ENCODE measurements around the gene HOXC12.

The HOXC12 gene

DNA sequence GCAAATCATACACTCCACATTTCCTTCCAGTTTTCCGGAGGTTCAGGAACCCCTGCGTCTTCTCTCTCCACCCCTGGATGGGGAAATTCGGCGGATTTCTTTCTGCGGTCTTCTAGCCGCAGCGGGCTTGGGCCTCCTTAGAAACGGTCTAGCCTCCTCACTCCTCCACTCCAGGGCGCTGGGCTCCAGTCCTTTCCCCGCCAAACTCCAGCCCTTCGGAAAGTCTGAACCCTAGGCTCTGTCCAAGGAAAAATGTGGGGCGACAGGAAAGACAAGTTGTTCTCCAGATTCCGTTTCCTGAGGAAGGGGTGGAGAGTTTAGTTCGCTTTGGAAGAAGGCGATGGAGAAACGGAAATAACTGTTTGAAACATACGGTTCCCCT is 28.9 kb downstream of the HOXC12 start:
- no peak for DNase-seq (ENCODE audit: low read depth, low spot score)

DNA sequence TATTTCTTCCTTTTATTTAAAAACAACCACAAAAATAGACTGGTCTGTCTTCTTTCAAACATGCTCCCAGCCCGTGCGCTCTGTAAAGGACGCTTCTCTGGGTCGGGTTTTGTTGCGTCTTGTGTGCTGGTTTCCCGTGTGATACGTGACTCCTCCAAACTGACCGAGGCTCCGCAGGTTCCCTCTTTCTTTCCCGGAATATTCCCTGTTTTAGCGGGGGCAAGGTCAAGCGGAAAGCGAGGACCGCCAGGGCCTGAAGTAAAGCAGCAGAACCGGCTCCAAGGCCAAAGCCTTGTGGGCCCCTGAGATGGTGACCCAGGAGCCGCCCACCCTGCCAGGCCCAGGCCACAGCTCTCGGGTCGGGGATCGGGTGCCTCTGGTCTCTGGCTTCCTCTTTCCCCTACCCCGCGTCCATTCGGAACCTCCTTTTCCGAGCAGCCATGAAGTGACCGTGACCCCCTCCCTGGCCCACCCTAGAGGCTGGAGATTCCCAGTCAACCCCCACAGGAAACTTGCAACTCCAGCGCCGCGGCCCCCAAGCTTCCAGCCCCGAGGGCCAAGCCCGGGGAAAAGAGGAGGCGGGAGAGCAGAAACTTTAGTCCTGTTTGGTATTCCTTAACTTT is 29.4 kb downstream of the HOXC12 start:
- DNase-seq (ENCODE audit: low read depth, low spot score) = no peak

DNA sequence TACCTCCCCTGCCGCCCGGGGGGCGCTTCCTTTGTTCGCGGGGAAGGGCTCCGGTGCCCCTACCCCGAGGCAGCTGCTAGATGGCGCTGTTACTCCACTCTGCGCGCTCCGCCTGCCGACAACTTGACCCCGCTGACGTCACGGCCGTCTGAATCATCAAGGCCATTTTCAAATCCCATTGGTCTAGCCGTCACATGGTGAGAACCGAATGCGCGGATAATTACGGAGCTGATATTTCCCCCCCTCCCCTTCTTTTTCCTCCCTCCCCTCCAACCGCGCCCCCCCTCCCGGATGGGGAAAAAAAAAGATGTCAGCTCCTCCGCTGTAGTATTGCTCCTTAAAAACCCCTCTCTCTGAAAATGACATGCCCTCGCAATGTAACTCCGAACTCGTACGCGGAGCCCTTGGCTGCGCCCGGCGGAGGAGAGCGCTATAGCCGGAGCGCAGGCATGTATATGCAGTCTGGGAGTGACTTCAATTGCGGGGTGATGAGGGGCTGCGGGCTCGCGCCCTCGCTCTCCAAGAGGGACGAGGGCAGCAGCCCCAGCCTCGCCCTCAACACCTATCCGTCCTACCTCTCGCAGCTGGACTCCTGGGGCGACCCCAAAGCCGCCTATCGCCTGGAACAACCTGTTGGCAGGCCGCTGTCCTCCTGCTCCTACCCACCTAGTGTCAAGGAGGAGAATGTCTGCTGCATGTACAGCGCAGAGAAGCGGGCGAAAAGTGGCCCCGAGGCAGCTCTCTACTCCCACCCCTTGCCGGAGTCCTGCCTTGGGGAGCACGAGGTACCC is 30.4 kb downstream of the HOXC12 start, which contains the start of gene HOXC10:
Gene HOXC10 (plus strand): TSS at position 246 of the 791 bp plus-strand sequence. CDS start 114 bp downstream, at position 360.
- DNase-seq (ENCODE audit: low read depth, low spot score) = no peak

DNA sequence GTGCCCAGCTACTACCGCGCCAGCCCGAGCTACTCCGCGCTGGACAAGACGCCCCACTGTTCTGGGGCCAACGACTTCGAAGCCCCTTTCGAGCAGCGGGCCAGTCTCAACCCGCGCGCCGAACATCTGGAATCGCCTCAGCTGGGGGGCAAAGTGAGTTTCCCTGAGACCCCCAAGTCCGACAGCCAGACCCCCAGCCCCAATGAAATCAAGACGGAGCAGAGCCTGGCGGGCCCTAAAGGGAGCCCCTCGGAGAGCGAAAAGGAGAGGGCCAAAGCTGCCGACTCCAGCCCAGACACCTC is 30.9 kb downstream of the HOXC12 start:
- DNase-seq (ENCODE audit: low read depth, low spot score) = no peak

DNA sequence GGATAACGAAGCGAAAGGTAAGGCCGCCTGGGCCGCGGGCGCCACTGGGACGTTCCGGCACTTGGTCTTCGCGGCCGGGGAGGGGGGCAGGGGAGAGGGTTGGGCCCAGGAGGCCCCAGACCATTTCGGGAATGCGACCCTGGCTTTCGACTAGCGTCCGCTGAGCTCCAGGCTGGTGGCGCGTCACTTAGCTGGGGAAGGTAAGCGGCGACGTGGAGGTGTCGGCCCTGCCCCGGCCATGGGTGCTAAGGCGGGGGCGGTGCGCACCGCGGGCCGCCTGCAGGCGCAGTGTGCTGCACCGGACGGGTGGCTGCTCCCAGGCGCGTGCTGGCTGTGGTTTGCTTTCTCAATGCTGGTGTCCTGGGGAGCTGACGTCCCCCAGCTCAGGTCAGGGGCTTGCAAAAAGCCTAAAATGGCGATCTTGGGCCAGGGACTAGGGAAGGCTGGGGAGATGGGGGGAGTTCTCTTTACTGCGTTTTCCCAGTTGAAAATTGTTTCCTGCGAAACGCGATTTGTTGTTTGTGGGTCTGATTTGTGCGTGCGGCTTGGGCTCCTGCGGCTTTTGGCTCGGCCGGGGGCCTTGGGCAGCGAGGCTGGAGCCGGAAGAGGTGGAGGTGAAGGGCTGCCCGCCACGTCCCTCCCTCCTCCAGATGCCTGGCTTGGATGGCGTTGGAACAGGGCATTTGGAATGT is 31.4 kb downstream of the HOXC12 start:
- DNase-seq (ENCODE audit: low read depth, low spot score) = no peak

DNA sequence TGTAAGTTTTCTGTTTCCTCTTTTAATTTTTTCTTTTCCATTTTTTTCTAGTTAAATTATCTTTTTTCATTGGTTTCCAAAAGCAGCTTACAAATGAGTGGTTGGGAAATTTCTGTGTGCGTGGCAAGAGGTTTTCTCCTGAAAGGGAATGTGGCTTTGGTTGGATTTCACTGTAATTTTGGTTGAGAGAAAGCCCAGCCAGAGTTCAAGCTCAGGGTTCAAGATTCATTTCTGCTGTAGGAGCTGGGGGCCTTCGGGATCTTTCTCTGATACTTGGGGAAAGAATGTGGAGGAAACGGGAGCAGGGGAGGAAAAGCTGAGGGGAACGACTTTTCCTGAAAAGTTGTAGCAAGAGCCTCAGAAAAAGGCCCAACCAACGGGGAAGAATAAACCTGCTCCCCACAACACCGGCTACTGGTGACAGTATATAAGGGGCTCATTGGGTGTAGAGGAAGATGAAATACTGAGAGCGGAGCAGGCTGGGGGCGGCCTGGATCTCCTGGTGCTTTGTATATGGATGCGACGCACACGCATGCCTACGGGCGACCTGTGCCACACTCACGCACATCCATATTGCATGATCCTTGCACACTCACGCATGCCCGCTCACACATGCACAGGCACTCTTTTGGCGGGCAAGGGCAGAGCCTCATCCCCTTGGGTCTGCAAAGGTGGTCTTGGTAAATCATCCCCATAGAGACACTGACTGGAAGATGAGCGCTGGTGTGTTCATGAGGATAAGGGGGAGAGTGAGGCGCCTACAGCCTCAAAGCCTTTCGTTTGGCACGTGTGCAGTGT is 32.2 kb downstream of the HOXC12 start:
- no peak for DNase-seq (ENCODE audit: low read depth, low spot score)

DNA sequence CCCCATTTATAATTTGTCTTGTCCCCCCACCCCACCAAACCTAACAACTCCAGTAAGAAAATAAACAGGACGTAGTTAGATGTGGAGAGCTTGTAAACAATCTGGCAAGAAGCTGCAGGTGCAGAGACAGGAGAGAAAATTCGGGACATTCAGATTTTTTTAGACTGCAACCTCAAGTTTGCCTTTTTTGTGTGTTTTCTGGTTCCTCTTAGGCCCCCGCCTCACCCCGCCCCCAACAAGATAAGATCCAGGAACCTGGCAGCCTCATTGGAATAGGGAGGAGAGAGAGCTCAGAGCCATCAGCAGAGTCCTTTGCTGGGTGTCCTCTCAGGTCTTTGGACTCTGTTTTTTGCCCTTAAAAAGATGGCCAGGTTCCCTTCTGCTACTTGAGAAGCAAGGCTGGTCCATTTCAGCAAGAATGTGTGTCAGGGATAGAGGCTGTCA is 33.1 kb downstream of the HOXC12 start:
- DNase-seq (ENCODE audit: low read depth, low spot score) = no peak

DNA sequence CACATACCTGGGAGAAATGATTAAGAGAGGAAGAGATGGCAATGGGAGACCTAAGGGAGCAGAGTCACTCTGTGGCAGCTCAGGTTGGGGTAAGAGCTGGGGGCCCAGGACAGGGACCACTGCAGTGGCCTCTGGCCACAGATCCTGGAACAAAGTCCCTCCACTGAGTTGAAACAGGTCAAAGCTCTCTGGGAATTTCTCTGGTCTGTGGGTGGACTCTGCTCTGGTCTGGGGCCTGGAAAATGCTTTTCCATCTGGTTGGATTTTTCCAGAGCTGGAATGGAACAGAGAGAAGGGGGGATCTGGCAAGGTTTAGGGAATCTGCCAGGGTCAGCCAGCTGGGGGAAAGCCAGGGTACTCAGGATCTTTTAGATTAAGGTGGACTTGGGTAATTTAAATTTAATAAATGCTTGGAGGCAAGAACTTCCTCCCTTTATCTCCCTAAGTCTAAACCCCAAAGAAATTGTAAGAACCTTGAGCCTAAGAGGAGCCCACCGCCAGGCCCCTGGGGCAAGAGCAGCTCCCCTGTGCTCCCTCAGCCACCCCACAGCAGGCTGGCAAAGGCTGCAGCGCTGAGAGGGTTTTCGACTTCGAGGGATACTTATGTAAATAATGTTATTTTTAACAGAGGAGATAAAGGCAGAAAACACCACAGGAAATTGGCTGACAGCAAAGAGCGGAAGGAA is 34.0 kb downstream of the HOXC12 start:
- no peak for DNase-seq (ENCODE audit: low read depth, low spot score)

DNA sequence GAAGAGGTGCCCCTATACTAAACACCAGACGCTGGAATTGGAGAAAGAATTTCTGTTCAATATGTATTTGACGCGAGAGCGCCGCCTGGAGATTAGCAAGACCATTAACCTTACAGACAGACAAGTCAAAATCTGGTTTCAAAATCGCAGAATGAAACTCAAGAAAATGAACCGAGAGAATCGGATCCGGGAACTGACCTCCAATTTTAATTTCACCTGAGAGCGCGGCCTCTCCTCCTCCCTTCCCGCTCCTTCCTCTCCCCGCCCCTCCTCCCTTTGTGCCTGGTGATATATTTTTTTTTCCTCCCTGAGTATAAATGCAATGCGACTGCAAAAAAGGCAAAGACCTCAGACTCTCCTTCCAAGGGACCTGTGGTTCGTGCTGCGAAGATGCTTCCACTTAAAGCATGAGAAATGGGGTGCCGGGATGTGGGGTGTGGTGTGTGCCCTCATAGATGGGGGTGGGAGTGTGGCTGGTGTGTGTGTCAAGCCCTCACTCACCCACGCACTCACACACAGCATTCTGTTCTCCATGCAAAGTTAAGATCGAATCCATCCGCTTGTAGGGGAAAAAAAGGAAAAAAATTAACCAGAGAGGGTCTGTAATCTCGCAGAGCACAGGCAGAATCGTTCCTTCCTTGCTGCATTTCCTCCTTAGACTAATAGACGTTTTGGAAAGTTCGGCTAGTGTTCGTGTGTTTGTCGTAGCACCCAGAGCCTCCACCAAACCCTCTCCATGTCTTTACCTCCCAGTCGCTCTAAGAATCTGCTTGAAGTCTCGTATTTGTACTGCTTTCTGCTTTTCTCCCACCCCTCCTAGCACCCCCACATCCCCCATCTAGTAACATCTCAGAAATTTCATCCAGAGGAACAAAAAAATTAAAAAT is 34.8 kb downstream of the HOXC12 start:
- no peak for DNase-seq (ENCODE audit: low read depth, low spot score)

DNA sequence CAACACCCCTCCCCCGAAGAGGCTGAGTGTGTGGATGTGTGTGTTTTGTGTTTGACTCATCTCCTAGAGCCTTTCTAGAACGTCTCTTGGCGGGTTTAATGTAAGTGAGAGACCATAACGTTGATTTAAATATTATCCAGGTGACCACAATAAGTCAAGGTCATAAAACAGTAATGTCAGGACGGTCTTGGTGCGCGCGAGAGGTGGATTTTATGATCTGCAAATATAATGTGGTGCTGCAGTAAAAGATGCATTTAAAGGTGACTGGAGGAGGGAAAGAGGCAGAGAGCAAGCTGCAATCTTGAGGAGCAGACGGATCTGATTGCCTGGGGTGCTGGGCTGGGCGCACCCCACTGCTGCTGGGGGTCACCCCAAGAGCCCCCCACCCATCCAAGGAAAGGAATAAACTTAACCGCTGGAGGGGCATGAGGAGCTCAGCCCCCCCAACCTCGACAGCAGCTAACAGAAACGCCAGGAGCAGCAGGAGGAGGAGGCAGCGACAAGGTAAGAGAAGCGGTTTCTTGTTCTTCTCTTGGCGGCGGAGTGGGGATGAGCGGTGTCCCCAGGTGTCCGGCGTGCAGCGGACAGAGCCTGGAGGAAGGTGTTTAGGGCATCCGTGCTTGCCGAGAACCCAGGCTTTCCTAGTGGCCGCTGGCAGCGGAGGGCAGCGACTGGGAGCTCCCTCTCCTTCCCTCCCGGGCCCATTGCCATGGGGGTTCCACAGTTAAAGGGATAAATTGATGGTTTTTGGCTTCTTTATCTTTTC is 35.8 kb downstream of the HOXC12 start:
- DNase-seq (ENCODE audit: low read depth, low spot score) = no peak

DNA sequence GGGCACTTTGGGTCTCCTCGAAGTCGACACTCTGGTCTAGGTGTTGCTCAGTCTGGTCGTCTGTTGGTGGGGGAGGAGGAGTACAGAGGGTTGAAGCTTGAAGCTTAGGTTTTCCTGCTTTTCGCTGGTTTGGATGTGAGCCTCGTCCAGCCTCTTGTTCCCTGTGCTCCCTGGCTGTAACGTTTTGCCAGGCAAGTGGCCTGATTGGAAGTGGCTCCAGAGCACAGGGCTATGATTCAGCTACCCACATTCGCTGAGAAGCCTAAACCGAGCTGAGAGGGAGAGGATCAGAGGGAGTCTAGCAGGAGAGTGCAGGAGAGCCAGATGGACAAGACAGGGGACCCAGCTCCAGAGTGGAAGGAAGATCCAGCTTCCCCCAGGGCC is 36.4 kb downstream of the HOXC12 start:
- DNase-seq (ENCODE audit: low read depth, low spot score) = no peak

DNA sequence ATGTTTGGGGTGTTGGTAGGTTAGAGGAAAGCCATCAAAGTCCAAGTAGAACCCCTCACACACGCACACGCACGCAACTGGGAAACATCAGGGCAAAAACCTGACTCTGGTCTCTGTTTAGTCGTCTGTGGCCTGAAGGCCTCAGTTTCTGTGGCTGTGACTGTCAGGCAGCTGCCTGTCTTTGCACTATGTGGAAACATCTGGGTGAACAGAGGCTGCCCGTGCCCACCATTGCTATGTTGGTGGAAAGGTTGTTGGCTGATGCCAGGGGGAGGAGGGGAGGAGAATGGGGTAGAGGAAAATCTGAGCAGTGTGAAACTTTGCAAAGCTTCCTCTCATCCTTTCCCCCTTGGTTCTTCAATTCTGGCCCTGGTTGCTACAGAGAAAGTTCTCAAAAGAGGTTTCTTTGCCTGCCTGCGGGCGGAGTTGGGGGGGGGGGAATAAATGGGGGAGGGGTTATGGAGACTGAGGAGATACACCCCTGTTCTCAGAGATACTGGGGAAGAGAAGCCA is 37.7 kb downstream of the HOXC12 start:
- DNase-seq (ENCODE audit: low read depth, low spot score) = no peak

DNA sequence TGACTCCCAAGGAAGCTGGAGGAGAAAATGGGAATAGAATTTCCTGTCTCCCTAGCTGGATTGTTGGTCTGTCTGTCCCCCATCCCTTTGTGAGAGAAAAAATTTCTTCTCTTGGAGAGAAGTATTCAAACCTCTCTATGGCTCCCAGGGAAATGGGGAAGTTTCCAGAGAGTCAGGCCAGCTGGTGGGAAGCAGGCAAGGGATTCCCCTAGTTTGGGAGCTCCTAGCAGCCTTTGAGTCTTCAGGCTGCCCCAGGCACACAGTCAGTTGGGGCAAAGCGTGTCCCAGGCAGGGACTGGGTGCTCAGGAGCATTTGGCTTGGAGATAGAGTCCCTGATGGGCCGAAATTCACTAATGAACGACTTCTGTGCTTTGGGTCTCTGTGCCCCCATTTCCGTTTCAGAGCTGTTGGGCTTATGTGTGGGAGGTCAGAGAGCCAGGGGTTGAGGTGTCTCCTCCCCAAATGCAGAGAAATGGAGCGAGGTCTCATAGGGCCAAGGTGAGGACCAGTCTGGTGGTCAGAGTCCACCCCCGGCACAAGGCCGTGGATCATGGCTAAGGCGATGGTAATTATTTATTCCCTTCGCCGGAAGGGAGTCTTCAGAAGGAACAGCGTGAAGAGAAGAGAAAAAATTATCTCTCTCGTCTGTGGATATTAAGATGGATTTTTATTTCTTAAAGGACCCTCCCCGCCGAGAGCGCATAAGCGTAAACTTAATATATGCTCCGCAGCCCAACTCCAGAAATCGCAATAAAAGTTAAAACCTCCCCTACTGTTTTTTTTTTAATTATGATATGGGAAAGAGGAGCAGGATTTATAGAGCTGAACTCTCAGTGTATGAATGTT is 38.7 kb downstream of the HOXC12 start:
- DNase-seq (ENCODE audit: low read depth, low spot score) = no peak

DNA sequence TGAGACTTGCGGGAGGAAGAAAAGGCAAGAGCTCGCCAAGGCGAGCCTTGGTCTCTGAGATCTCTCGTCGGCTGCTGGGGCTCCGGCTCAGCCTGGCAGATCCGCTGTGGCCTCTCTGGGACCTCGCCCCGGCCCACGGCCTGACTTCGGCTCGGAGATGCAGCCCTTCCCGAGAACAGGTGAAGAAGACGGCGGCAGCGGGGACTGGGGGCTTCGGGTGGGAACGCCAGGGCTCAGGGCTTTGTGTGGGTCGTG is 39.2 kb downstream of the HOXC12 start:
- no peak for DNase-seq (ENCODE audit: low read depth, low spot score)

DNA sequence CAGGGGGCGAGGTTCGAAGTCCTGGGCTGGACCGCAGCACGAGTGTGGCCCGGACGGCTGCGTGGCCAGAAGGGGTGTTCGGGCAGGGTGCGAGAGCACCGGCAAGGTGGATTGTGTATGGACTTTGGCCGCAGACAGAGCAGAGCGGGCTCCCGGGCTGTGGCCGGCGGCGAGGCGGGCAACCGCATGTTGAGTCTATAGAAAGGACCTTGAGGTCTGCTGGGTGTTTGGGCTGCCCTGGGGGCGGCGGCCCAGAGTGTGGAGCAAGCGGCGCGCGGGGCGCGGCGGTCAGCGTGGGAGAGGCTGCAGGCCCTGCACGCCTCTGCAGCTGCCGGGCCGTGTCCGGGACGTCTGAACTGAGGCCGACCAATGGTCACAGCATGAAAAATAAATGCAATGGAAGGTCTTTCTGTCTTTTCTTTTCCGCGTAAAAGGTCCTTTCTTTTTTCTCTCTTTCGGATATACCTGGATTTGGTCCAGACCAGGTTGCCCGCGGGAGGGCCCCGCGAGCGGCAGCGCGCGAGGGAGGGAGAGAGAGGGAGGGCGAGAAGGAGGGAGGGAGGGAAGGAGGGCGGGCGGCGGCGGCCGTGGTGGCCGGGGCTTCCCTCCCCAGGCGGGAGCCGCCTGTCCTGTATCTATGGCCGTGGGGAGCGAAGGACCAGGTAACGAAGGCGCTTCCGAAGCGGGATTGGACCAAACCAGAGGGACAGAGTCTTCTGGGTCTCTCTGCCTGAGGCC is 39.7 kb downstream of the HOXC12 start:
- no peak for DNase-seq (ENCODE audit: low read depth, low spot score)

DNA sequence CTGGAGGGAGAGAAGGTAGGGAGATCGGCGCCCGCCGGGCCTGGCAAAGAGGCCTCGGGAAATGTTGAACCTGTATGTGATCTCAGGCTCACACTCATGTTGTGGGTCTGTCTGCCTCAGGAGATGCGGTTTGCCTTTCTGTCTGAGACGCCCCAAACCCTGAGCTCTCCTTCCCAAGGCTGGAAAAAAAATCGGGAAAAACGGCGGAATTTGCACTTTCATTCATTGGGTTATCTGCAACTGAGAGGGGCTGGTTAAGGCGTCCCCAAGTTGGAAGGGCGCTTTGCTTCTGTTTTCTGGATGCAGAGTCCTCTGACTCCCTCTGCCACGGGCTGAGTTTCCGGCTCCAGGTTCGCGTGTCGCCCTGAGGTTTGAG is 40.3 kb downstream of the HOXC12 start:
- DNase-seq (ENCODE audit: low read depth, low spot score) = no peak

DNA sequence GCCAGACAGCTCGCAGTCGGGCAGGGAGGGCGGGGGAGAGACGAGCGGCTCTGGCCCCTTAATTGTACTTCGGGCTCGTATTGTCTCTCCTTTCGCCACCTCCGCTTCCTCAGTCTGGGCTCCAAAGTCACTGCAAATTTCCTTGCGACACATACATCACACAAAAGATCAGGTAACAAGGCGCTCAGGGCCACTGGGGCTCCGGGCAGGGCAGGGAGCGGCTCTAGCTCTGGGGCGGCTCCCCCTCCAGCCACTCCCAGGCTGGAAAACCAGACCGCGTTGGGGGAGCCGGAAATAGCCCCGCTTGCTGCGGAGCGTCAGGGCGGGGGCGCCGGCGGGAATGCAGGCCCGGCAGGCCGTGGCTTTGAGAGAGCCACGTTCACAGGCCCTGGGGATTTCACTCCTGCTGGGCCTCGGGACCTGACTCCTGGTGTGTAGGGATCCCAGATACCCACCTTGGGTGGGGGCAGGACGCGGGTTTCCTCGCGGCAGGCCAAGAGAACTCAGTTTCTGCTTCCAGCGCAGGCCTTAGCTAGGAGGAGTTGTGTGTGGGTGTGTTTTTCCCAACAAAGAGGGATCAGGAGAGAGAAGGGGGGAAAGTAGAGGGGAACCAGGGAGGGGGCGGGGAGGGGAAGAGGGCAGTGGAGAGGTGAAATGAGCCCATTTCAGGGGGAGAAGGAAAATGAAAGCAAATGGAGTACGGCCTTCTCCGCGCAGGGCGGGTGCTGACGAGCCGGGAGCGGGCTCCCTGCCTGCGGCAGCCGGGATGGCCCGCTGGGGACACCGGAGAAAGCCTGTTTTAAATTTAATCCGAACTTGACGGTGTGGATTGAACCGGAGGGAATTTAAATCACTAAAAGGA is 40.9 kb downstream of the HOXC12 start:
- DNase-seq (ENCODE audit: low read depth, low spot score) = no peak

All from brain pericyte (primary cell).